ENCODE measurements around the gene SSTR3. TPM values are rescaled to one million over a fixed set of nuclear protein-coding genes. Genes with fewer than 3 reads are reported as not detected.

Gene SSTR3
- total and polyA plus RNA-seq, 10 of the 15 experiments (the other 5 are each of a cell fraction or from before 2014, with no cell fraction given): 0.03 to 4.5 (median 2.4) TPM

- TF ChIP-seq PAX8 (IDR thresholded peaks at IDR 0.05) (no peak), CBX3 (IDR thresholded peaks at IDR 0.05; ENCODE audit: borderline replicate concordance, low read depth) (no peak), EED (IDR thresholded peaks at IDR 0.05; ENCODE audit: low read depth) (peak; percentile 26; the same call in 1 of the 2 replicates), IKZF2 (IDR thresholded peaks at IDR 0.05) (peak; percentile 55 to 66), BACH1 (IDR thresholded peaks at IDR 0.05; ENCODE audit: borderline replicate concordance) (no peak), PML (IDR thresholded peaks at IDR 0.05; ENCODE audit: low read length) (no peak), HDGF (IDR thresholded peaks at IDR 0.05) (no peak), TCF3 (IDR thresholded peaks at IDR 0.05; ENCODE audit: borderline replicate concordance, insufficient read depth, low read depth, low read length) (0 out of 2 replicates have a peak, but pooled peaks have one; percentile 5), ZNF217 (IDR thresholded peaks at IDR 0.05) (no peak), NR2C2 (IDR thresholded peaks at IDR 0.05; ENCODE audit: borderline replicate concordance, control insufficient read depth, insufficient read length, low read depth) (no peak)
- TF ChIP-seq, protein P1, sequence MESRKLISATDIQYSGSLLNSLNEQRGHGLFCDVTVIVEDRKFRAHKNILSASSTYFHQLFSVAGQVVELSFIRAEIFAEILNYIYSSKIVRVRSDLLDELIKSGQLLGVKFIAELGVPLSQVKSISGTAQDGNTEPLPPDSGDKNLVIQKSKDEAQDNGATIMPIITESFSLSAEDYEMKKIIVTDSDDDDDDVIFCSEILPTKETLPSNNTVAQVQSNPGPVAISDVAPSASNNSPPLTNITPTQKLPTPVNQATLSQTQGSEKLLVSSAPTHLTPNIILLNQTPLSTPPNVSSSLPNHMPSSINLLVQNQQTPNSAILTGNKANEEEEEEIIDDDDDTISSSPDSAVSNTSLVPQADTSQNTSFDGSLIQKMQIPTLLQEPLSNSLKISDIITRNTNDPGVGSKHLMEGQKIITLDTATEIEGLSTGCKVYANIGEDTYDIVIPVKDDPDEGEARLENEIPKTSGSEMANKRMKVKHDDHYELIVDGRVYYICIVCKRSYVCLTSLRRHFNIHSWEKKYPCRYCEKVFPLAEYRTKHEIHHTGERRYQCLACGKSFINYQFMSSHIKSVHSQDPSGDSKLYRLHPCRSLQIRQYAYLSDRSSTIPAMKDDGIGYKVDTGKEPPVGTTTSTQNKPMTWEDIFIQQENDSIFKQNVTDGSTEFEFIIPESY (IDR thresholded peaks at IDR 0.05): no peak
These were observed 8.3 kb upstream of the SSTR3 start (continued) for GRCh38 chr22:37220543-37220981.

DNA sequence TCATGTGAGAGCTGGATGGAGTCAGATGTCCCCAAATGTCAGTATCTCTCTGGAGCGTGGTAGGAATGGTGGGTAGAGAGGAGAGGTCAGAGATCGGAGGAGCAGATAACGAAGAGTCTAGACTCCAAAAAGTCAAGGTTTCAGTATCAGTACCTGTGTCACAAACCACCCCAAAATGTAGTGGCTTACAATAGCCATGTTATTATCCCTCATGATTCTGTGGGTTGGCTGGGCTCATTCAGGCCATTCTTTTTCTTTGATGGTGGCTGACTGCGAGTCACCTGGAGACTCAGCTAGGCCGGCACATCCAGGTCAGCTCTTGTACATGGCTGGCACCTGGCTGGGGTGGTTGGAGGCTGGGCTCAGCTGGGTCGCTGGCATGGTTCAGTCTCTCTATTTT is 7.3 kb upstream of the SSTR3 start:
- Histone ChIP-seq H4K20me1 (ENCODE audit: control insufficient read depth, insufficient read depth) (no peaks in the 10 kb centered on the region), H3K36me3 (ENCODE audit: control insufficient read depth in 2 of 2, insufficient read depth in 2 of 2, low read length in 1 of 2) (peaks cover 3% of the 10 kb centered on the region in 2 experiments), H3K4me1 (ENCODE audit: control insufficient read depth, insufficient read depth, low read length) (peaks cover 78% of the 10 kb centered on the region), H3K9me3 (replicated peaks; ENCODE audit: control insufficient read depth, insufficient read depth, low read length) (peaks cover 4% of the 10 kb centered on the region; the same call in 2 of the 3 replicates), H3K79me2 (ENCODE audit: control insufficient read depth, insufficient read depth, low read length) (peaks cover 24% of the 10 kb centered on the region), H3K9ac (ENCODE audit: control insufficient read depth, insufficient read depth, low read length) (peak overlapping the region; percentile 92), H3K4me2 (ENCODE audit: control insufficient read depth, insufficient read depth) (peak overlapping the region; percentile 93), H3K27me3 (replicated peaks in 1 of 2; ENCODE audit: control insufficient read depth in 2 of 2, insufficient read depth in 2 of 2, low read length in 1 of 2) (no peaks in the 10 kb centered on the region), H3K27ac (ENCODE audit: control insufficient read depth, insufficient read depth) (peak overlapping the region; percentile 99), H2AFZ (ENCODE audit: control insufficient read depth, low read depth, low read length) (no peak overlapping the region), H3K4me3 (peak overlapping the region; percentile 80)
- in situ Hi-C loops (cut with MboI) (loop anchor here (25.0 kb wide), 1 partner anchor 1832 kb away; the partner anchor contains the start of gene HMOX1), intact Hi-C loops (cut with micrococcal nuclease; ENCODE audit: unreplicated experiment) (loop anchor here (1.0 kb wide), 2 partner anchors 11 to 19 kb away; no protein-coding TSS in a partner anchor)
- CTCF ChIA-PET: interaction anchor here (0.8 to 8.1 kb wide), 8 partner anchors 10 to 198 kb away, joined by 3 to 111 read pairs (median 22); partner anchors contain the start of gene RAC2
- peak; percentile 38 for ATAC-seq
- no peak for DNase-seq (ENCODE audit: low read depth, low spot score)
- SMC1A ChIA-PET (ENCODE audit: uncharacterized antibody, unreplicated experiment): interaction anchor here (0.8 to 6.7 kb wide), 8 partner anchors 11 to 358 kb away, joined by 3 to 109 read pairs (median 38); partner anchors contain the start of gene RAC2
- BruUV-seq (replicated peaks): no TSS peak
- RAD21 ChIA-PET (ENCODE audit: unreplicated experiment): interaction anchor here (0.8 to 11.8 kb wide), 12 partner anchors 10 to 175 kb away, joined by 3 to 196 read pairs (median 8); partner anchors contain the start of genes IL2RB and RAC2
- 9% methylated on average over 6 of the region's 6 CpGs for WGBS (ENCODE audit: insufficient coverage, insufficient replicate concordance, low lambda C conversion rate, missing lambda C conversion rate)
- POLR2A ChIA-PET: interaction anchor here (0.6 to 11.6 kb wide), 10 partner anchors 9 to 90 kb away, joined by 3 to 246 read pairs (median 6); partner anchors contain the start of genes IL2RB and RAC2
- FAIRE-seq: no peak
- TF ChIP-seq RAD21 (IDR thresholded peaks at IDR 0.05; ENCODE audit: insufficient read depth, low read depth, low read length) (no peak), ZBTB40 (IDR thresholded peaks at IDR 0.05; ENCODE audit: borderline replicate concordance) (peak; percentile 7; the same call in 1 of the 2 replicates), NR2F1 (conservative IDR thresholded peaks at IDR 0.05) (peak; percentile 34; the same call in 1 of the 2 replicates), CTCF (IDR thresholded peaks at IDR 0.05 in 2 of 3, conservative IDR thresholded peaks at IDR 0.05 in 1 of 3; ENCODE audit: control insufficient read depth in 2 of 3, extremely low read depth in 1 of 3, insufficient read depth in 1 of 3, low read depth in 3 of 3, low read length in 3 of 3) (no peak)

Data from GM12878 (cell line).